Skeletal muscle tissue (tissue), 4 donors: ENCODE measurements around the gene PRR27. TPM values are rescaled to one million over a fixed set of nuclear protein-coding genes. Genes with fewer than 3 reads are reported as not detected.

Source experiments
- H3K27ac ChIP-seq: one replicate; pipeline ENCODE4 v1.7.0; 2013; ENCODE audit warnings: mild to moderate bottlenecking, low read depth, low read length, inconsistent platforms
- H3K27me3 ChIP-seq, 3 donors: one replicate each; pipeline ENCODE4 v1.7.0; 2013; ENCODE audit warnings: low read length in 3 of 3; ENCODE audit not compliant: control insufficient read depth in 3 of 3, insufficient read depth in 3 of 3
- H3K36me3 ChIP-seq, 3 donors: one replicate each; pipeline ENCODE4 v1.7.0; 2013; ENCODE audit warnings: low read length in 3 of 3; ENCODE audit not compliant: control insufficient read depth in 3 of 3, insufficient read depth in 3 of 3
- H3K4me1 ChIP-seq, 3 donors: one replicate each; pipeline ENCODE4 v1.7.0; 2013; ENCODE audit warnings: low read length in 3 of 3, mild to moderate bottlenecking in 3 of 3; ENCODE audit not compliant: control insufficient read depth in 3 of 3, insufficient read depth in 3 of 3
- H3K4me3 ChIP-seq, 3 donors: one replicate each; pipeline ENCODE4 v1.7.0; 2013; ENCODE audit warnings: low read length in 3 of 3
- H3K9ac ChIP-seq, 3 donors: one replicate each; pipeline ENCODE4 v1.7.0; 2013; ENCODE audit warnings: low read length in 3 of 3, mild to moderate bottlenecking in 3 of 3, moderate library complexity in 2 of 3, low read depth in 1 of 3
- H3K9me3 ChIP-seq, 3 donors: one replicate each; pipeline ENCODE4 v1.7.0; 2013; ENCODE audit warnings: low read length in 3 of 3; ENCODE audit not compliant: control insufficient read depth in 3 of 3
- total RNA-seq: library from RNA; depleted of rRNA; stranded (reverse); fragments of >200 nt; gene quantifications from one replicate; pipeline ENCODE4 v1.2.3, GENCODE V29; 2014
- donor health status: Osteomylitis.

Gene PRR27
- total RNA-seq, 1 donor from 2014 or later: not detected

DNA sequence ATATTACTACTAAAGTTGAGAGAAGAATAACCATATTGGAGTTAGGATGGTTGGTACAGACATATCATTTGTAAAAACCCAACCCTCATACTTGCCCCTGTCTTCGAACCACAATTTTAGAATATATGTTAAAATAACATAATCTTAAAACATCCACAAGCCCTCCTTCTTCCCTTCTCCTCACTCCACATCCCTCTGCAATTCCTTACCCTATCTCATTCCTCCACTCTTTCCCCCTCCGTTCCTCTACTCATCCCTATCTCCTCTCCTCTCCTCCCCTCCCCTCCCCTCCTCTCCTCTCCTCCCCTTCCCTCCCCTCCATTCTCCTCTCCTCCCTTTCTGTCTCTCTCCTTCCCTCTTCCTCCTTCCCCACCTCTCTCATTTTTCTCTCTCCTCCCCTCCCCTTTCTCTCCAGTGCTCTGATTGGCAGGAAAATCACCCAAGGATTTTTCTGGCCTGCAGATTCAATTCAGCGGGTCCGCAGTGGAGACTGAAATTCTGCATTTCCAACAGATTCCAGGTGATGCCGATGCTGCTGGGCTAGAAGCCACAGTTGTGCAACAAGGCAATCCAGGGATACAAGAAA is 24.1 kb downstream of the PRR27 start:
- H3K27ac ChIP-seq: no peak overlapping the region

DNA sequence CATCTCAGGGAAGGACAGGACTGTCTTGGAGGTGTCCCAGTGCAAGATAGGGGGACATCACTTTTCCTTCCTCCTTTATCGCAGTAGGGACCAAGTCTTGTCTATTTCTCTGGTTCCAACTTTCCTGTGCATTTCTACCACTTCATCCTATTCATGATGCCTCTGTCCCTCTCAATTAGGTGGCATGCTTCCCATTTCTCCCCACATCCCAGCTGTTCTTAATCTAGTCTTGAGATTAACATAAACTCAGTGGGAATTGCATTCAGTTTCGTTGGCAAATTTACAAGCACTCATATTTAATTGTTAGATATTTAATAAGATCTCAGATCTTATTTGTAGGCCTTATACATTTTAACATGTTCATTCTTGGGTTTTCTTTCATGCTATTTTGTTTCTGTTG is 25.8 kb downstream of the PRR27 start:
- Histone ChIP-seq H3K36me3 (no peaks in the 10 kb centered on the region), H3K27me3 (no peaks in the 10 kb centered on the region), H3K4me3 (no peak overlapping the region), H3K4me1 (no peaks in the 10 kb centered on the region), H3K9me3 (no peaks in the 10 kb centered on the region), H3K9ac (no peak overlapping the region), H3K27ac (no peak overlapping the region)

More for the DNA sequence above, 24.1 kb downstream of the PRR27 start:
- H3K9me3 ChIP-seq: no peaks in the 10 kb centered on the region
- no peak overlapping the region for H3K4me3 ChIP-seq
- H3K9ac ChIP-seq: no peak overlapping the region
- H3K4me1 ChIP-seq: no peaks in the 10 kb centered on the region
- no peaks in the 10 kb centered on the region for H3K36me3 ChIP-seq
- H3K27me3 ChIP-seq: no peaks in the 10 kb centered on the region

DNA sequence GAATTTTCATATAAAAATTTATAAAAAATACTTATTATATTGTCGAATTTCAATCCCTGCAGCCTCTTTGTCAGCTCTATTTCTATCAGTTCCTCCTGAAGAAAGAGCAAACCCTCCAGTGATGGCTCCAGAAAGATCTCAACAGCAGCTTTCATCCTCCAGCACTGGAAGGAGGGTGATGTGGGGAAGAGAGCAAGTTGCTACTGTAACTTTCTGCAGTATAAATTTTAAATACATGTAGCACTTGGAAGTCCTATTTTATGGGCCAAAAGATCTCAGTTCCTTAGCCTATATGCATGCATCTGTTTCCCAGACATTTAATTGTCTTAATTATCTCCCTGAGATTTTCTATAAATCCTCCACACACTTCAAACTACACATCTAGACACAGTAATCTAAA is 27.8 kb downstream of the PRR27 start:
- Histone ChIP-seq H3K9ac (no peak overlapping the region), H3K36me3 (no peaks in the 10 kb centered on the region), H3K4me3 (no peak overlapping the region), H3K9me3 (no peaks in the 10 kb centered on the region), H3K27ac (no peak overlapping the region), H3K27me3 (no peaks in the 10 kb centered on the region), H3K4me1 (no peaks in the 10 kb centered on the region)

DNA sequence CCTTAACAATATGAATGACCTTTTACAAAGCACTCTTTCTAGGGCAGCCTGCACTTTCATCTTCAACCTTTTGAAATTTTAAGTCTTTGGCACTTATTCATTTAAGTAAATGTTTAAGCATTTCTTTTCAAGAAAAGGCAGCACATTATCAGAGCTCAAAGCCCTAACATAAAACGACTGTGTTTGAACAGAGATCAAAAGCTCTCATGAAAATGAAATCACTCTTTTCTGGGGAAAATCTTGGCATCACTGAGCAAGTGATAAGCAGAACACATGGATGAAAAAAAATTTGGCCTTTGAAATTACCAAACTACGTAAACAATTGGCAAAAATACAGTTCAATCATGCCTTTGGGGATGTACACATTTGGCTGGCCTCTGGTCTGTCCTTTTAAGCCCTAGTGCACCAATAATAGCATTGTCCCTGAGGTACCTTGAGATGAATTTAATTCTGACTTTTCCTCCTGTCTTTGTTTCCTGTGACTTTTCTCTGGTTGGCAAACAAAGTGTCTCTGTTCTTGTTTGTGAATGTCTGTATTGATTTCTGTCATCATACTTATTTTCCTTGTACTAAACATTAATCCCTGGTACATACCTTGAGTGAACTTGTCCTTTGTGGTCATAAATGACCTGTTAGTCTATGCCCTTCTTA is 28.6 kb downstream of the PRR27 start:
- Histone ChIP-seq H3K9ac (no peak overlapping the region), H3K27me3 (no peaks in the 10 kb centered on the region), H3K4me1 (no peaks in the 10 kb centered on the region), H3K9me3 (no peaks in the 10 kb centered on the region), H3K4me3 (no peak overlapping the region), H3K36me3 (no peaks in the 10 kb centered on the region), H3K27ac (no peak overlapping the region)

- Histone ChIP-seq H3K27me3 (no peaks in the 10 kb centered on the region), H3K4me3 (no peak overlapping the region), H3K27ac (no peak overlapping the region), H3K9ac (no peak overlapping the region), H3K4me1 (no peaks in the 10 kb centered on the region), H3K36me3 (no peaks in the 10 kb centered on the region), H3K9me3 (no peaks in the 10 kb centered on the region)
Measured at GRCh38 chr4:70183168-70183939, 29.3 kb downstream of the PRR27 start.

GRCh38 chr4:70183940-70184246 is 29.9 kb downstream of the PRR27 start:
- Histone ChIP-seq H3K4me3 (no peak overlapping the region), H3K9me3 (no peaks in the 10 kb centered on the region), H3K36me3 (no peaks in the 10 kb centered on the region), H3K27me3 (no peaks in the 10 kb centered on the region), H3K9ac (no peak overlapping the region), H3K27ac (no peak overlapping the region), H3K4me1 (no peaks in the 10 kb centered on the region)

DNA sequence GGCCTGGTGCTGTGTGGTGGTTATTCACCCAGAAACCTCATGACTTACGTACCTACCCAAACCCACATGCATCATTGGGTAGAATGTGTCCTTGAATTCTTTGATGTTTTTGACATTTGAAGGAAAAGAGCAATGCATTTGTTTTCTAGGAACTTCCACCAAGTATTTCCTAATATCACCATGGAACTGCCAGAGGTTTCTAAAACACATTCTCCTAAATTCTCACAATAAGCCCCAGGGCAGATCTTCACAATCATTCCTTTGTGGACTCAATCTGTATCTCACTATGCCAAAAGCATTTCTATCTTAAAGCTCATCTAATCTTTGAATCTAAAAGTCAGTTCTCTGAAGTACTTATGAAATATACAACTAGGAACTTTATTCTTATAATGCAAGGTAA is 33.2 kb downstream of the PRR27 start:
- Histone ChIP-seq H3K4me3 (no peak overlapping the region), H3K9ac (no peak overlapping the region), H3K4me1 (no peaks in the 10 kb centered on the region), H3K27ac (no peak overlapping the region), H3K36me3 (no peaks in the 10 kb centered on the region), H3K9me3 (no peaks in the 10 kb centered on the region), H3K27me3 (no peaks in the 10 kb centered on the region)

GRCh38 chr4:70190579-70190978 is 36.5 kb downstream of the PRR27 start:
- Histone ChIP-seq H3K4me3 (no peak overlapping the region), H3K9me3 (no peaks in the 10 kb centered on the region), H3K9ac (no peak overlapping the region), H3K4me1 (no peaks in the 10 kb centered on the region), H3K36me3 (no peaks in the 10 kb centered on the region), H3K27ac (no peak overlapping the region), H3K27me3 (no peaks in the 10 kb centered on the region)

DNA sequence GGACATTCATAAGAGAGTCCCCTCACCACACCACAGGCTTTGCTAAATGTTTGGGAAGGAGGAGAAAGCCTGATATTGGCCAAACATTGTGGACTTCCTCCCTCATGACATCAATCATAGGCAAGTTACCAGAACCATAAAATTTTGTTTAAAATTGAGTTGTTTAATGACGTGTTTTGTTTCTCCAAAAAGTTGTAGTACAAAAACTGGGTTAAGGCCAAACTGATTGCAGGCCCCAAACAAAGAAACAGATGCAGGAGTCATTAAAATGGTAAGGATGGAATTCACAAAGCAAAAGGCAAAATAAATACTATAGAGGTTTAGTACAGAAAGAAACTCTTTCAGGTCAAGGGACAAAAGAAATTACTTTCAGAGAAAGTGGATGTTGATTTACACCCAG is 37.6 kb downstream of the PRR27 start:
- no peak overlapping the region for H3K9ac ChIP-seq
- H3K4me3 ChIP-seq: no peak overlapping the region
- H3K36me3 ChIP-seq: no peaks in the 10 kb centered on the region
- H3K9me3 ChIP-seq: no peaks in the 10 kb centered on the region
- no peak overlapping the region for H3K27ac ChIP-seq
- H3K4me1 ChIP-seq: no peaks in the 10 kb centered on the region
- no peaks in the 10 kb centered on the region for H3K27me3 ChIP-seq

DNA sequence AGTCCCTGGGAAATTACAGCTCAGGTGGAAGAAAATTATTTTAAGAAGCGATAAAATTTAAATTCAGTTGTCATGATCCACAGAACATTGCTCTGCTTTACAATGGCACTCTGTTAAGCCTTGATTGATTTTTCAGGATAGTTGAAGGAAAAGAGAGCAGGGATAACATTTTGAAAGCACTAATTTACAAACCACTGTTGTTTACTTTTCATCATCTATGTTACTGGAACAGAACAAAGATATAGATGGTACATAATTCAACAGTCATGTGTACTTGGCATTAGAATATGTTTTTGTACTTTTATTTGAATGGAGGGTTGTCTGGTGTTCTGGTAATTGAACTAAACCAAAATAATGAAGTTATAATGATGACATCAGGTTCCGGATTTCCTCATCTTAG is 38.9 kb downstream of the PRR27 start:
- Histone ChIP-seq H3K27me3 (no peaks in the 10 kb centered on the region), H3K4me3 (no peak overlapping the region), H3K4me1 (no peaks in the 10 kb centered on the region), H3K27ac (no peak overlapping the region), H3K9me3 (no peaks in the 10 kb centered on the region), H3K36me3 (no peaks in the 10 kb centered on the region), H3K9ac (no peak overlapping the region)
